H1 (cell line): ENCODE results near the gene UIMC1. TPM values are rescaled to one million over a fixed set of nuclear protein-coding genes. Genes with fewer than 3 reads are reported as not detected.

ENCODE experiments used
- CTCF ChIA-PET: fragments of 300-600 bp; sonication (Branson Sonifier 250); formaldehyde crosslinking; loops from one replicate; lab custom pipeline; 2021; ENCODE audit not compliant: partially characterized antibody; lab: Charles Lee
- POLR2A ChIA-PET: fragments of 300-600 bp; sonication (Branson Sonifier 250); formaldehyde crosslinking; loops from one replicate; lab custom pipeline; 2021; ENCODE audit warnings: inconsistent platforms; ENCODE audit not compliant: partially characterized antibody; lab: Charles Lee
- DNase-seq, 2 experiments: peaks; one replicate each; pipeline versions ENCODE4 v3.0.0 to v3.0.0-alpha.2; 2010 to 2022; ENCODE audit warnings: low spot score in 2 of 2, low read depth in 1 of 2, mixed read lengths in 1 of 2
- FAIRE-seq: peaks from 2 replicates; lab custom pipeline; 2011; peaks lifted over from hg19 to GRCh38; lab: Jason Lieb, UNC
- H2AFZ ChIP-seq: 2 replicates; pipeline ENCODE4 v1.8.1; 2012; ENCODE audit warnings: low read length, inconsistent platforms
- H2AK5ac ChIP-seq: 2 replicates; pipeline ENCODE4 v1.6.1; 2013; ENCODE audit warnings: low read depth, low read length
- H2BK120ac ChIP-seq: replicated peaks from 2 replicates; pipeline ENCODE3; 2013; ENCODE audit warnings: low read depth, low read length, inconsistent platforms
- H2BK12ac ChIP-seq: 2 replicates; pipeline ENCODE4 v1.6.1; 2013; ENCODE audit warnings: low read depth, low read length
- H2BK15ac ChIP-seq: 2 replicates; pipeline ENCODE4 v1.6.1; 2013; ENCODE audit warnings: low read length
- H2BK20ac ChIP-seq: 2 replicates; pipeline ENCODE4 v1.6.1; 2013; ENCODE audit warnings: low read length
- H2BK5ac ChIP-seq: 2 replicates; pipeline ENCODE4 v1.6.1; 2013; ENCODE audit warnings: low read depth, low read length
- H3K14ac ChIP-seq: 2 replicates; pipeline ENCODE4 v1.6.1; 2013; ENCODE audit warnings: inconsistent platforms; ENCODE audit not compliant: insufficient read length
- H3K18ac ChIP-seq: 2 replicates; pipeline ENCODE4 v1.6.1; 2013; ENCODE audit warnings: low read length; ENCODE audit errors: extremely low read depth
- H3K23ac ChIP-seq: 2 replicates; pipeline ENCODE4 v1.6.1; 2013; ENCODE audit warnings: inconsistent platforms; ENCODE audit not compliant: insufficient read length
- H3K23me2 ChIP-seq: 2 replicates; pipeline ENCODE4 v1.6.1; 2013; ENCODE audit warnings: low read depth, low read length
- H3K27ac ChIP-seq: 2 replicates; pipeline ENCODE4 v1.6.1; 2011; ENCODE audit warnings: low read depth, low read length, inconsistent platforms
- H3K27me3 ChIP-seq, 4 experiments: replicated peaks in 1 of 4; 1 replicate in 1 of 4; 2 replicates in 3 of 4; pipeline versions ENCODE4 v1.6.1 to v1.8.1; 2011 to 2013; ENCODE audit warnings: low read length in 3 of 4, mild to moderate bottlenecking in 3 of 4, inconsistent platforms in 2 of 4, mixed read lengths in 2 of 4, moderate library complexity in 1 of 4; ENCODE audit not compliant: control insufficient read depth in 3 of 4, insufficient read depth in 3 of 4; ENCODE audit errors: extremely low read depth in 1 of 4
- H3K36me3 ChIP-seq, 4 experiments: 2 replicates each; pipeline versions ENCODE4 v1.6.1 to v1.8.1; 2011 to 2013; ENCODE audit warnings: mild to moderate bottlenecking in 4 of 4, low read length in 3 of 4, moderate library complexity in 2 of 4, control low read depth in 1 of 4, inconsistent platforms in 1 of 4; ENCODE audit not compliant: insufficient read depth in 4 of 4, control insufficient read depth in 2 of 4
- H3K4ac ChIP-seq: replicated peaks from 2 replicates; pipeline ENCODE3; 2013; ENCODE audit warnings: low read length, low read depth, mixed read lengths, inconsistent platforms; ENCODE audit not compliant: insufficient read length
- H3K4me1 ChIP-seq, 4 experiments: replicated peaks in 1 of 4; 1 replicate in 1 of 4; 2 replicates in 3 of 4; pipeline versions ENCODE4 v1.6.1 to v1.8.1; 2011 to 2013; ENCODE audit warnings: low read length in 3 of 4, inconsistent platforms in 2 of 4, mixed read lengths in 1 of 4; ENCODE audit not compliant: insufficient read depth in 4 of 4, control insufficient read depth in 3 of 4
- H3K4me2 ChIP-seq, 2 experiments: 2 replicates each; pipeline versions ENCODE4 v1.6.1 to v1.8.1; 2011 to 2013; ENCODE audit warnings: low read depth in 2 of 2, low read length in 2 of 2, control low read depth in 1 of 2, inconsistent platforms in 1 of 2, mild to moderate bottlenecking in 1 of 2; ENCODE audit not compliant: insufficient read depth in 1 of 2
- H3K4me3 ChIP-seq, 4 experiments: fragments of 200-600, 300-600 bp in 1 of 4; sonication (generic), shearing (Covaris generic), sonication (Bioruptor Twin) in 1 of 4; 2 replicates each; pipeline versions ENCODE4 v1.5.1 to v1.8.1; 2011 to 2016; ENCODE audit warnings: low read length in 4 of 4, low read depth in 3 of 4, control low read depth in 2 of 4, inconsistent platforms in 2 of 4, mild to moderate bottlenecking in 2 of 4, mixed read lengths in 1 of 4, moderate library complexity in 1 of 4; ENCODE audit not compliant: insufficient read depth in 2 of 4; ENCODE audit errors: extremely low read depth in 1 of 4
- H3K56ac ChIP-seq: replicated peaks from 2 replicates; pipeline ENCODE3; 2013; ENCODE audit warnings: low read depth, mild to moderate bottlenecking, mixed read lengths, low read length, inconsistent platforms; ENCODE audit not compliant: insufficient read length
- H3K79me1 ChIP-seq: 2 replicates; pipeline ENCODE4 v1.6.1; 2013; ENCODE audit warnings: low read depth, low read length, control low read depth
- H3K79me2 ChIP-seq, 2 experiments: 2 replicates each; pipeline versions ENCODE4 v1.6.1 to v1.8.1; 2012 to 2013; ENCODE audit warnings: low read length in 2 of 2, mild to moderate bottlenecking in 2 of 2, inconsistent platforms in 1 of 2; ENCODE audit not compliant: insufficient read depth in 2 of 2, control insufficient read depth in 1 of 2
- H3K9ac ChIP-seq, 4 experiments: replicated peaks in 1 of 4; 1 replicate in 1 of 4; 2 replicates in 3 of 4; pipeline versions ENCODE4 v1.6.1 to v1.8.1; 2011 to 2013; ENCODE audit warnings: low read depth in 3 of 4, low read length in 3 of 4, control low read depth in 2 of 4, mild to moderate bottlenecking in 2 of 4, moderate library complexity in 2 of 4, inconsistent platforms in 1 of 4; ENCODE audit errors: extremely low read depth in 1 of 4
- H3K9me3 ChIP-seq, 2 experiments: 2 replicates each; pipeline versions ENCODE4 v1.6.1 to v1.8.1; 2012 to 2013; ENCODE audit warnings: mild to moderate bottlenecking in 2 of 2, moderate library complexity in 2 of 2, control low read depth in 1 of 2, inconsistent platforms in 1 of 2, low read depth in 1 of 2, low read length in 1 of 2, mixed read lengths in 1 of 2; ENCODE audit not compliant: insufficient read depth in 2 of 2
- H4K20me1 ChIP-seq, 2 experiments: replicated peaks in 1 of 2; 2 replicates each; pipeline versions ENCODE3 to v1.8.1; 2011 to 2013; ENCODE audit warnings: inconsistent platforms in 2 of 2, low read length in 2 of 2, mild to moderate bottlenecking in 1 of 2; ENCODE audit not compliant: insufficient read depth in 2 of 2, control insufficient read depth in 1 of 2
- H4K5ac ChIP-seq: 2 replicates; pipeline ENCODE4 v1.6.1; 2013; ENCODE audit warnings: low read length, low read depth, mixed read lengths, inconsistent platforms; ENCODE audit not compliant: insufficient read length
- H4K8ac ChIP-seq: 2 replicates; pipeline ENCODE4 v1.8.0; 2013; ENCODE audit warnings: mild to moderate bottlenecking, moderate library complexity, low read length, inconsistent platforms; ENCODE audit not compliant: insufficient read depth; ENCODE audit errors: extremely low read depth
- H4K91ac ChIP-seq: replicated peaks from 2 replicates; pipeline ENCODE3; 2013; ENCODE audit warnings: low read length, mixed read lengths, inconsistent platforms; ENCODE audit not compliant: insufficient read length
- BCL11A ChIP-seq, 2 experiments: IDR thresholded peaks; one replicate each; pipeline ENCODE4 v1.6.1; 2011; ENCODE audit warnings: low read depth in 2 of 2, low read length in 2 of 2, mild to moderate bottlenecking in 2 of 2
- CBX5 ChIP-seq: fragments of 300-800, 300-1000 bp; sonication (generic); IDR thresholded peaks from 2 replicates; pipeline ENCODE4 v1.7.1; 2016; ENCODE audit warnings: antibody characterized with exemption, low read length, low read depth
- CEBPB ChIP-seq: IDR thresholded peaks from 2 replicates; pipeline ENCODE4 v1.6.1; 2012; ENCODE audit warnings: low read depth, low read length
- CREB1 ChIP-seq: IDR thresholded peaks from 2 replicates; pipeline ENCODE4 v1.6.1; 2012; ENCODE audit warnings: inconsistent platforms
- GTF2F1 ChIP-seq: IDR thresholded peaks from 2 replicates; pipeline ENCODE4 v1.6.1; 2012; ENCODE audit warnings: low read depth, low read length, improper control_type of control experiment, borderline replicate concordance
- JUND ChIP-seq: IDR thresholded peaks from 2 replicates; pipeline ENCODE4 v1.6.1; 2011; ENCODE audit warnings: mild to moderate bottlenecking, improper control_type of control experiment, low read length
- RFX5 ChIP-seq: IDR thresholded peaks from 2 replicates; pipeline ENCODE4 v1.6.1; 2011; ENCODE audit warnings: low read depth, low read length, improper control_type of control experiment, borderline replicate concordance
- RNF2 ChIP-seq: fragments of 200-900, 300-1000 bp; sonication (generic); IDR thresholded peaks from 2 replicates; pipeline ENCODE4 v1.7.1; 2016; ENCODE audit warnings: borderline replicate concordance, low read depth, mild to moderate bottlenecking, antibody characterized with exemption, low read length; ENCODE audit not compliant: poor library complexity, severe bottlenecking; ENCODE audit errors: missing control alignments
- TCF12 ChIP-seq: IDR thresholded peaks from 2 replicates; pipeline ENCODE4 v1.6.1; 2011; ENCODE audit warnings: low read depth, mild to moderate bottlenecking, low read length
- ZNF274 ChIP-seq: IDR thresholded peaks from 2 replicates; pipeline ENCODE4 v1.7.0; 2012; ENCODE audit warnings: low read length, borderline replicate concordance; ENCODE audit errors: extremely low read depth
- WGBS, 2 experiments: shearing (Covaris generic) in 1 of 2; methylation state at CpG; one replicate each; pipeline versions ENCODE4 v1.1.6 to v1.1.7; 2013 to 2015; ENCODE audit warnings: low lambda C conversion rate in 2 of 2, mixed read lengths in 2 of 2, inconsistent platforms in 1 of 2, low coverage in 1 of 2, missing lambda C conversion rate in 1 of 2; ENCODE audit not compliant: insufficient replicate concordance in 2 of 2, insufficient coverage in 1 of 2, insufficient read length in 1 of 2; ENCODE audit errors: extremely low coverage in 1 of 2, missing lambda C conversion rate in 1 of 2; 5-methylcytosine and 5-hydroxymethylcytosine counted together
- polyA plus RNA-seq, 7 experiments: library from polyadenylated mRNA; depleted of rRNA in 3 of 7; stranded (reverse) in 5 of 7; unstranded in 2 of 7; fragments of >200 nt in 5 of 7; fragments of 200-250 nt in 2 of 7; gene quantifications; 1 replicate in 5 of 7; 2 replicates in 1 of 7; 4 replicates in 1 of 7; pipeline versions ENCODE4 v1.2.1 to v1.2.3, GENCODE V29; 2011 to 2013; ENCODE audit warnings: missing spikeins in 2 of 7, mixed read lengths in 2 of 7
- total RNA-seq: library from RNA; stranded (reverse); fragmentation: NEBNext Ultra II Directional; extraction: Animal tissue kit (Norgen Biotek cat#: 25700); gene quantifications from 2 replicates; pipeline ENCODE4 v1.2.1, GENCODE V29; 2021

UIMC1 gene
- total and polyA plus RNA-seq, 2 of the 8 experiments (the other 6 are each of a cell fraction or from before 2014, with no cell fraction given) = 12.8 to 43.7 TPM

DNA sequence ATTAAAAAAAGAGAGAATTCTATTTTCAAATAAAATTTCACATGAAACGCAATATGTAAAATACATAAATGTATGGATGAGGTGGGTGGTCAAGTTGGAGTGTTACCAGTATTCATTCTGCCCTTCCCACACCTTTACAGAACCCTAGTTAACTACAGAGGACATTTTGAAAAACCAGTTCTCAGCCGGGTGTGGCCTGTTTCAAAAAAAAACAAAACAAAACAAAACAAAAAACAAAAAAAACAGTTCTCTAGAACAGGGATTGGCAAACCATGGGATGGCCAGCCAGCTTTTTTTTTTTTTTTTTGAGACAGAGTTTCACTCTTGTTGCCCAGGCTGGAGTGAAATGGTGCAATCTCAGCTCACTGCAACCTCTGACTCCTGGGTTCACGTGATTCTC lies 79.0 kb downstream of the UIMC1 start:
- Histone ChIP-seq H2BK12ac (no peak overlapping the region), H3K79me2 (no peaks in the 10 kb centered on the region), H3K27ac (no peak overlapping the region), H3K23ac (no peak overlapping the region), H3K18ac (no peak overlapping the region), H3K9me3 (no peaks in the 10 kb centered on the region), H4K5ac (no peak overlapping the region), H3K36me3 (peaks cover 0 to 12% (median 1%) of the 10 kb centered on the region in 4 experiments; a peak in 2 of 8 replicates), H4K8ac (no peak overlapping the region), H2BK5ac (no peak overlapping the region), H4K20me1 (no peaks in the 10 kb centered on the region), H3K23me2 (no peaks in the 10 kb centered on the region), H3K14ac (no peak overlapping the region), H2AK5ac (no peak overlapping the region), H3K4me2 (no peak overlapping the region), H3K79me1 (no peaks in the 10 kb centered on the region), H2BK20ac (no peak overlapping the region), H3K56ac (no peak overlapping the region), H2BK120ac (no peak overlapping the region), H3K4ac (no peak overlapping the region), H2BK15ac (no peak overlapping the region), H3K4me3 (no peak overlapping the region), H3K9ac (no peak overlapping the region), H3K27me3 (no peaks in the 10 kb centered on the region), H2AFZ (no peak overlapping the region), H4K91ac (no peak overlapping the region), H3K4me1 (no peaks in the 10 kb centered on the region)
- TF ChIP-seq JUND (no peak), GTF2F1 (no peak), TCF12 (no peak), CBX5 (no peak), RFX5 (no peak), ZNF274 (no peak), BCL11A (IDR thresholded peaks at IDR 0.05; ENCODE audit: low read depth in 2 of 2, low read length in 2 of 2) (no peak), RNF2 (no peak), CEBPB (no peak), CREB1 (no peak)
- 94% methylated on average over 3 of the region's 3 CpGs; no CpG with 5 or more reads in 1 of the 2 experiments for WGBS, 2 experiments
- ChIA-PET CTCF (interaction anchor here (1.2 kb wide), 1 partner anchor 267 kb away, joined by 3 read pairs; no protein-coding TSS in a partner anchor), POLR2A (interaction anchor here (1.0 kb wide), 1 partner anchor 79 kb away, joined by 3 read pairs; the partner anchor contains the start of gene UIMC1)
- FAIRE-seq (no peak), DNase-seq (no peak)
